ENCODE measurements around the gene ABCA4.

DNA sequence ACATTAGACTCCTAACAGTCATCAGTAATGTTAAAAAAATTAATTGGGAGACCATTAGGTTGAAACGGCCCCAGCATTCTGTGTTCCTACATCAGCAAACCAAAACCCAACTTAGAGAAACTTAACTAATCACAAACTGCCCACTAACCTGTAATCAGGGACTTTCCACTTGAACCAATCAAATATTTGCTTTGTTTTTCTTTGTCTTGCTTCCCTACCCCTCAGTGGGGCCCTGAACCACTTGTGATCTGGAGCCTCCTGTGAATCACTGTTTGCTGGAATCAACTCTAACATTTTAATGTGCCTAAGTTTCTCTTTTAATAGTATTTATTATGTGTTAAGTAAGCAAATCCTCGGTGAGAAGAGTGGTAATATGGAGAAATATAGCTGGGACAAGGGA, 64.0 kb downstream of the ABCA4 start:
- TF ChIP-seq, protein P1, sequence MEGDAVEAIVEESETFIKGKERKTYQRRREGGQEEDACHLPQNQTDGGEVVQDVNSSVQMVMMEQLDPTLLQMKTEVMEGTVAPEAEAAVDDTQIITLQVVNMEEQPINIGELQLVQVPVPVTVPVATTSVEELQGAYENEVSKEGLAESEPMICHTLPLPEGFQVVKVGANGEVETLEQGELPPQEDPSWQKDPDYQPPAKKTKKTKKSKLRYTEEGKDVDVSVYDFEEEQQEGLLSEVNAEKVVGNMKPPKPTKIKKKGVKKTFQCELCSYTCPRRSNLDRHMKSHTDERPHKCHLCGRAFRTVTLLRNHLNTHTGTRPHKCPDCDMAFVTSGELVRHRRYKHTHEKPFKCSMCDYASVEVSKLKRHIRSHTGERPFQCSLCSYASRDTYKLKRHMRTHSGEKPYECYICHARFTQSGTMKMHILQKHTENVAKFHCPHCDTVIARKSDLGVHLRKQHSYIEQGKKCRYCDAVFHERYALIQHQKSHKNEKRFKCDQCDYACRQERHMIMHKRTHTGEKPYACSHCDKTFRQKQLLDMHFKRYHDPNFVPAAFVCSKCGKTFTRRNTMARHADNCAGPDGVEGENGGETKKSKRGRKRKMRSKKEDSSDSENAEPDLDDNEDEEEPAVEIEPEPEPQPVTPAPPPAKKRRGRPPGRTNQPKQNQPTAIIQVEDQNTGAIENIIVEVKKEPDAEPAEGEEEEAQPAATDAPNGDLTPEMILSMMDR (IDR thresholded peaks at IDR 0.05), result no peak
- TF ChIP-seq POLR2A (IDR thresholded peaks at IDR 0.05), result no peak

All from stomach (tissue), 4 donors.